Left renal cortex interstitium (tissue), 4 donors: Measurements from ENCODE around the gene SLC66A1. TPM values are rescaled to one million over a fixed set of nuclear protein-coding genes. Genes with fewer than 3 reads are reported as not detected.

ENCODE experiments used
- DNase-seq, 4 donors: peaks; one replicate each; pipeline ENCODE4 v3.0.0-alpha.2; 2013; ENCODE audit warnings: low read depth in 4 of 4, low spot score in 2 of 4, missing footprints in 1 of 4
- polyA plus RNA-seq, 4 donors: library from polyadenylated mRNA; unstranded; fragments of 120-200 nt; gene quantifications; one replicate each; pipeline ENCODE4 v1.2.1, GENCODE V29; 2013; ENCODE audit not compliant: insufficient read length in 4 of 4

The SLC66A1 gene
- polyA plus RNA-seq, 4 donors: 9.6 to 18.3 (median 15.1) TPM

GRCh38 chr1:19374083-19374801 lies 62.1 kb downstream of the SLC66A1 start:
- DNase-seq: no peak

DNA sequence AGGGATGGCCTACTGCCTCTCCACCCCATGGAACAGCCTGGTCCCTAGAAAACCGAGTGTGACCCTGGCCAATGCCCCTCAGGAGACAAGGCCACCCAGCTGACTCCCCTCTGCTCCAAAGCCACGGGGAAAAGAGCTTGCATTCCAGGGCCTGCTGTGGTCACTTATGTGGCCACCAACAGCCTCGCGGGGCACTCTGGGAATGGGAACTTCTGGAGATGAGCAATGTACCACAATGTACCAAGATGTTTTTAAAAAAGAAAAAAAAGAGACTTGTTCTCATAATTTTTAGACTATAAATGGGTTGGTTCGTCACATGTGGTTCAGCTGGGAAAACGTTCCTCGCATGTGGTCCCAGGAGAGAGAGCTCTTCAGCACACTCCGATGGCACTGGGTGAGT lies 62.8 kb downstream of the SLC66A1 start:
- no peak for DNase-seq

GRCh38 chr1:19375631-19376400 lies 63.7 kb downstream of the SLC66A1 start:
- DNase-seq: no peak

DNA sequence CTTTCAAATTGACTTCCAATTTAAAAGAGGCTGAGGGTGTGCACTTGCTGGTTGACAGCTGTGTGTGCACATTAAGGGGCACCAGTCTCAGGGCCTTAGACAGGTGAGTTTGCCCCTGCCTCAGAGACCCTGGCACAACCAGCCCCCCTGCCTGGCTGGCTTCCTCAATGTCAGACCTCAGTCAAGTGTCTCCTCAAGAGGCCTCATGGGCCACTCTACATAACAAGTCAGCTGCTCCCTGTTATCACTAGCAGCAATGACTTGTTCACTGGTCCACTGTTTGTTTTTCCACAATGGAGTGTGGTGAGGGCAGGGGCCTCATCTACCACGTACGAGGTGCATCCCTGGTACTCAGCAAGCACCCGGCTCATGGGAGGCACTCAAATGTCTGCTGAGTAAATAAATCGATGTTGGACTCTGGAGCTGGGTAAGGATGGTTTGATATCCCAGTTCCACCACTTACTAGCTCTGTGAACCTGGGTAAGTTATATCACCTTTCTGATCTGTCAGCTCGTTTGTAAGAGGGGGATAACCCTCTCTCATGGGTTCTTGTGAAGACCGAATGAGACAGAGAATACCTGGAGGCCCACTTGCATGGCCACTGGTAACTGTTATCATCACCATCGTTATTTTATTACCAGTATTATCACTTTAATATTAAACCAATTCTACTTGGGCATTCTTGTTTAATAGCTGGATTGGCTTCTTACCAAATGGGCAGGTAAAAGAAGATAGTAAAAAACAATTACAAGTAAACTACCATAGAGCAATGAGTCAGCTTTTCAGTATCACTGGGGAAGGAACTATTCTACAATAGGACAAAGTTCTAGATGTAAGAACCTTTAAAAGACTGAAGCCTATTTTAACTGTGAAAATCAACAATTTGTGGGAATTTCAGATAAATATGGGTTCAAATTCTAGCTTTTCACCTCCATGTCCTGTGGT lies 64.6 kb downstream of the SLC66A1 start:
- DNase-seq: no peak

GRCh38 chr1:19377812-19378718 lies 65.9 kb downstream of the SLC66A1 start:
- DNase-seq: no peak

Other genes with a start within 250 kb of the SLC66A1 start
- 100 to 1,000 TPM in 3 of 4 donors, 10 to 100 TPM in 1; 99.6 to 159 (median 126) TPM for gene UBR4, start 102.1 kb upstream of the SLC66A1 start, polyA plus RNA-seq
- 10 to 100 TPM; 40.6 to 56.1 (median 48.8) TPM for gene EMC1, start 60.8 kb upstream of the SLC66A1 start, polyA plus RNA-seq
- 10 to 100 TPM; 28.0 to 31.4 (median 30.3) TPM for gene MRTO4, start 60.5 kb upstream of the SLC66A1 start, polyA plus RNA-seq
- gene AKR7A3, start 23.6 kb upstream of the SLC66A1 start, polyA plus RNA-seq: 1 to 10 TPM in 3 of 4 donors, under 1 TPM in 1; 0.87 to 3.3 (median 2.0) TPM
- gene AKR7A2, start 182 bp upstream of the SLC66A1 start, polyA plus RNA-seq: 100 to 1,000 TPM in 1 of 4 donors, 10 to 100 TPM in 3; 76.7 to 107 (median 87.1) TPM
- 100 to 1,000 TPM; 225 to 279 (median 246) TPM for gene CAPZB, start 173.2 kb downstream of the SLC66A1 start, polyA plus RNA-seq